HK-2 (cell line): ENCODE data around the gene CHERP.

ENCODE experiments used
- DNase-seq: peaks from one replicate; pipeline ENCODE4 v3.0.0-alpha.2; 2018; ENCODE audit not compliant: unreplicated experiment

Gene CHERP

DNA sequence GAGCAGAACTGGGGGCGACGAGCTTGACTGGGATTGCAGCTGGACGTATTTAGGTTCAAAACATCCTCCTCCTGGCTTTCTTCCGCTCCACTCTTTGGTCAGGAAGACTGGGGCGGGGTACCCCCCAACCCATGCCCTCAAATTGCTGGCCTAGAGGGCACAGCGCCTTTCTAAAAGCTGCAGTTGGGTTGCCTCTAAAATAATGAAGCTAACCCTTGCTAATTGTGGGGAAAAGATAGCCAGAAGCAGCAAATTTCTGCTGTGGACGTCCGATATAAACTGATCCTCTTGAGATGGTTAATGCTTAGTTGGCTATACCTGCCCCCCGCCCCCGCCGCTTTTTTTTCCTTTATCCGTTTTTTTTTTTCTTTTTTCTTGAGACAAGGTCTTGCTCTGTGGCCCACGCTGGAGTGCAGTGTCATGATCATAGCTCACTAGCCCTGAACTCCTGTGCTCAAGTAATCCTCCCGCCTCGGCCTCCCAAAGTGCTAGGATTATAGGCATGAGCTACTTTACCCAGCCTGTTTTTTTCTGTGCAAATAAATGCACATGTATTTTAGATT is 754 bp upstream of the CHERP start:
- DNase-seq, result no peak

- DNase-seq, result no peak
Observed at GRCh38 chr19:16541526-16542044, 652 bp downstream of the CHERP start.

GRCh38 chr19:16540948-16541347 is 1.3 kb downstream of the CHERP start:
- DNase-seq, result no peak

DNA sequence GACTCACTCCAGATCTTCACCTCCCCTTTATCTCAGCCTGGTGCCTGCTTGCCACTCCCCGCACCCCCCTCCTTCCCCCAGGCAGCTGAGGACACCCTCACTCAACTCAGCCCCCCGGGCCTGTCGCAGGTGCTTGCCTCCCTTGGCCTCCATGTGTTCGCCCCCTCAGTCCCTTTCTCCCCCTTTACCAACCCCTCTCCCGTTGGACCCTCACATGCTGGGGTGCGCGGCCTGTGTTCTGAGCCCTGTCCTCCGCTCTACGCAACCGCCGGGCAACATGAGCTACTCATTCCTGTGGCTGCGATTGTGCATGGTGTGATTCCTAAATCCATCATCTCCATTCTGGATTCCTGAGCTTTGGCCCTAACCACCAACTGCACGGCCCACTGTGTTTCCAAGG is 5.1 kb downstream of the CHERP start:
- no peak for DNase-seq

DNA sequence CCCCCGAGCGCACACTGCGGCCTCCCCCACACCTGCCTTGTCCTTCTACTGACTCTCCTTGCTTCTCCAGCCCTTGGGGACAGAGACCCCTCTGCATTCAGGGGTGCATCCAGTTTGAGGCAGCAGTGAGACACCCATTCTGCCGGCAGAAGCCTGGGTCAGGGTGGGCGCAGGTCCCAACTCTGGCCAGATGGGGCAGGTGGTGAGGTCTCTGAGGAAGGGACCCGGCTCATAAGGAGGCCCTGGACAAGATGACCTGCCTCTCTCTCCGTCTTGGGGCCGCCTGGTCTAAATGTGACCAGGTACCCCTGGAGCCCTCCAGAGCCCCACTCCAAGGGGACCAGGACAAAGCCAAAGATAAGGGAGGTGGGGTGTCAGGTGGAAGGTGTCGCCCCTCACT is 6.1 kb downstream of the CHERP start:
- DNase-seq, result no peak

DNA sequence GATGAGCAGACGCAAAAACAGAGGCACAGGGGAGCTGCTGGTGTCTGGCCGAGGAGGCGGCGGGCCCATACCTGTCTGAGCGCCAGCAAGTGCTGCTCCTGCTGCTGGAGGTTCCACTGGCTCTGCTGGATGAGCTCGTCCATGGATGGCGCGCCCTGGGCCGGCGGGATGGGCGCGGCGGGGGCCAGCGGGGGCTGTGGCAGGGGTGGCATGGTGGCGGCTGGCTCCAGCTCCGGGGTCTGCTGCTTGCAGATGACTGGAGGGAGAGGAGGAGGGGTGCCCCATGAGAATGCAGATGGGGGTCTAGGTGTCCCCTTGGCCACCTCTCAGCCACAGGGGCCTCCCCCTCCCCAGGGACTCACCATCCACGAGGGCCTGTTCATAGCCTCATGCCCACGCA is 6.9 kb downstream of the CHERP start:
- DNase-seq, result no peak

- no peak for DNase-seq
Observed at GRCh38 chr19:16532440-16533234, 9.6 kb downstream of the CHERP start.

GRCh38 chr19:16531380-16531669 is 10.9 kb downstream of the CHERP start:
- DNase-seq, result no peak

DNA sequence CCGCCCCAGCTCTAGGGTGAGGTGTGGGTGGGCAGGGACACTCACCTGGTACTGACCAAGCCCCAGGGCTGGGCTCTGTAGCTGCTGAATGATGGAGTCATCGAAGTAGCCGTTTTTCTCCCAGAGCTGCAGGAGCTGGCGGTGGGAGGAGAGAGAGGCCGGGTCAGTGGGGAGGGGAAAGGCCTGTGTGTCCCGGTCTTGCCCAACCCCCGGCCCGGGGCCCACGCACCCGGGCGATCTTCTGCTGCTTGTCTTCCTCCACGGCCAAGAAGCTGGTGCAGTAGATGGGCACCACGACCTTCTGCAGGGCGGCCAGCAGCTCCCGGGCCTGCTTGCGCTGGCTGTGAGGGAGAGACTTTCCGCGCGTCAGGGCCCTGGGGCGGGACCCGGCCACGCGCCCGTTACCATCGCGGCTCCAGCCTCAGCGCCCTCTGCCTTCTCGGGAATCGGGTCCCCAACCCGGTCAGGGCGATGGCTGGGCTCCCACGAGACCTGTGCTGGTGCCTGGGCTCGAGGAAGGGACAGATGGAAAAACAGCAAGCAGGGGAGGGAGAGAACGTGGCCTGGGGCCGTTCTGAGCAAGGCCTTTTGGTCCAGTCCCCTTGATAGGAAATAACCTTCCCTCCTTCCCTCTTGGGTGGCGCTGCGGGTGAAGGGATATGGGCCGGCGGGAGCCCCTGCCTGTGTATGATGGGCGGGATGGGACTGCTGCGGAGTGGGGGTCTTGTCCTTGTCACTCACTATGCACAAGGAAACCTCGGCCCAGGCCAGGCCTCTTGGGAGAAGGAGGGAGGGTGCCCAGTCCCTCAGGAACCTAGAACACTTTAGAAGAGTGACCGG is 11.5 kb downstream of the CHERP start:
- no peak for DNase-seq

- no peak for DNase-seq
Observed at GRCh38 chr19:16529466-16530144, 12.6 kb downstream of the CHERP start.

GRCh38 chr19:16527971-16528521 is 14.2 kb downstream of the CHERP start:
- DNase-seq, result no peak

DNA sequence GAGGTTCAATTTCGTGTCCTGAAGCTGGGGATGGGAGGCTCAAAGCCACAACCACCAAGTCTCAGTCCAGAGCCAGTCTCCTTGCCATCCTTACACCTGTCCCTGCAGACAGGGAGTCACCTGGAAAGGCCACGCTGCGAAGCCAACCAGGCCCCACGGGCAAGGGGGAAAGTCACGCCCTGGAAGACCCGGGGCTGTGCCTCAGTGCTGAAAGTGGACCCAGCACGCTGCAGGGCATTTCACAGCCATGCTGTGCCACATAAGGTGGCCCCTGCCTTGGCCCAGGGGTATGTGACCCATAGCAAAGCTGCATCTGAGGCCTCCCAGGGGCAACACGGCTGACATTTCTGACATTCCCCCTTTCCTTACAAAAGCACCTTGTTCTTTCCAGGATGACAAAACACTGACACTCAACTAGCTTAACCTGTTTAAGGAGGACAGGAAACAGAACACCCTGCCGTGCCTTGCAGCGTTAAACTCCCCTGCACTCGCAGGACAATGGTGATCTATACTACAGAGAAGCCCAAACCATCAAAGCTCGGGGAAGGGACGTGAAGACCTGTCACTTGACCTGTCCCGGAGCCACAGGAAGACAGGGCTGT is 14.8 kb downstream of the CHERP start:
- no peak for DNase-seq

- no peak for DNase-seq
Observed at GRCh38 chr19:16525751-16526481, 16.3 kb downstream of the CHERP start.

- DNase-seq, result no peak
Observed at GRCh38 chr19:16524991-16525734, 17.1 kb downstream of the CHERP start.

GRCh38 chr19:16522559-16523377 is 19.5 kb downstream of the CHERP start:
- DNase-seq, result no peak

- DNase-seq, result no peak
Observed at GRCh38 chr19:16521715-16522289, 20.4 kb downstream of the CHERP start.

- no peak for DNase-seq
Observed at GRCh38 chr19:16520986-16521624, 21.1 kb downstream of the CHERP start.
